Type B pancreatic cell (in vitro differentiated cells): ENCODE results near the gene SOX12. TPM values are rescaled to one million over a fixed set of nuclear protein-coding genes. Genes with fewer than 3 reads are reported as not detected.

Source experiments
- DNase-seq: peaks from one replicate; pipeline ENCODE4 v3.0.0; 2021; ENCODE audit warnings: mixed read lengths; ENCODE audit not compliant: unreplicated experiment; ENCODE audit errors: extremely low spot score
- H3K27ac Mint-ChIP-seq: 2 replicates; pipeline ENCODE4 v1.8.0; 2021; ENCODE audit warnings: mild to moderate bottlenecking, mixed read lengths
- H3K27me3 Mint-ChIP-seq: 2 replicates; pipeline ENCODE4 v1.8.0; 2021; ENCODE audit warnings: mixed read lengths
- H3K36me3 Mint-ChIP-seq: 2 replicates; pipeline ENCODE4 v1.8.0; 2021; ENCODE audit warnings: mixed read lengths
- H3K4me1 Mint-ChIP-seq: one replicate; pipeline ENCODE4 v1.8.0; 2021; ENCODE audit warnings: mixed read lengths; ENCODE audit not compliant: unreplicated experiment
- H3K4me3 Mint-ChIP-seq: 2 replicates; pipeline ENCODE4 v1.8.0; 2021; ENCODE audit warnings: mild to moderate bottlenecking, mixed read lengths
- H3K9me3 Mint-ChIP-seq: 2 replicates; pipeline ENCODE4 v1.8.0; 2021; ENCODE audit warnings: mixed read lengths
- total RNA-seq: library from RNA; stranded (reverse); gene quantifications from 2 replicates; pipeline ENCODE4 v1.2.1, GENCODE V29; 2021; ENCODE audit warnings: low replicate concordance
- TF ChIP-seq, protein P1 (sequence below): fragments of 200-600 bp; sonication (generic); conservative IDR thresholded peaks from 2 replicates; pipeline ENCODE4 v1.5.0; 2021; ENCODE audit warnings: antibody characterized with exemption, mild to moderate bottlenecking

The SOX12 gene
- total RNA-seq, 1 donor from 2014 or later = 52.7 TPM

DNA sequence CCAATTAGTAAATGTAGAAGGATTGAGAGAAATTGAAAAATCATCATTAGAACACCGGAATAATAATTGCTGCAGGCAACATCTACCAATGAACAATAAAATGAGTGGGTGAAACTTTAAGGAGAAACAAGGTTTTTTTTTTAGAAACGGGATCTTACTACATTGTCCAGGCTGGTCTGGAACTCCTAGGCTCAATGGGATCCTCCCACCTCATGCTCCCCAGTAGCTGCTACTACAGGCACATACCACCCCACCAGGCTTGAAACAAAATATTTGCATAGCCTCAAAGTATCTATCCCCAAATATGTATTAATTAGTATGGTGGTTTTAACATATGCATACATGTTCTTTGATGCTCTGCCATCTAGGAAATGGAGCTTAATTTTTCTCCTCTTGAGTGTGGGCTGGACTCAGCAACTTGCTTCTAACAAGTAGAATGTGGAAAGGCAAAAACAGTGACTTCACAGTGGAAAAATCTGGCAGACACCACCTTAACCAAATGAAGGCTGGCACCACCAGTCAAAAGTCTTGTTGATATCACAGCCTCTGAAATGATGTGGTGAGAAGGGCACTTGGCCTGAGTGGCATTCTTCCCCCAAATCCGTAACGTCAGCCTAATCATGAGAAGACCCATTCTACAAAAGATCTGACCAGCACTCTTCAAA is 33.7 kb downstream of the SOX12 start:
- H3K27ac Mint-ChIP-seq = no peak overlapping the region
- H3K9me3 Mint-ChIP-seq = no peaks in the 10 kb centered on the region
- H3K27me3 Mint-ChIP-seq = no peaks in the 10 kb centered on the region
- no peaks in the 10 kb centered on the region for H3K36me3 Mint-ChIP-seq
- no peak overlapping the region for H3K4me3 Mint-ChIP-seq
- TF ChIP-seq, protein P1, sequence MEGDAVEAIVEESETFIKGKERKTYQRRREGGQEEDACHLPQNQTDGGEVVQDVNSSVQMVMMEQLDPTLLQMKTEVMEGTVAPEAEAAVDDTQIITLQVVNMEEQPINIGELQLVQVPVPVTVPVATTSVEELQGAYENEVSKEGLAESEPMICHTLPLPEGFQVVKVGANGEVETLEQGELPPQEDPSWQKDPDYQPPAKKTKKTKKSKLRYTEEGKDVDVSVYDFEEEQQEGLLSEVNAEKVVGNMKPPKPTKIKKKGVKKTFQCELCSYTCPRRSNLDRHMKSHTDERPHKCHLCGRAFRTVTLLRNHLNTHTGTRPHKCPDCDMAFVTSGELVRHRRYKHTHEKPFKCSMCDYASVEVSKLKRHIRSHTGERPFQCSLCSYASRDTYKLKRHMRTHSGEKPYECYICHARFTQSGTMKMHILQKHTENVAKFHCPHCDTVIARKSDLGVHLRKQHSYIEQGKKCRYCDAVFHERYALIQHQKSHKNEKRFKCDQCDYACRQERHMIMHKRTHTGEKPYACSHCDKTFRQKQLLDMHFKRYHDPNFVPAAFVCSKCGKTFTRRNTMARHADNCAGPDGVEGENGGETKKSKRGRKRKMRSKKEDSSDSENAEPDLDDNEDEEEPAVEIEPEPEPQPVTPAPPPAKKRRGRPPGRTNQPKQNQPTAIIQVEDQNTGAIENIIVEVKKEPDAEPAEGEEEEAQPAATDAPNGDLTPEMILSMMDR = no peak
- H3K4me1 Mint-ChIP-seq = peaks cover 20% of the 10 kb centered on the region
- DNase-seq = no peak

DNA sequence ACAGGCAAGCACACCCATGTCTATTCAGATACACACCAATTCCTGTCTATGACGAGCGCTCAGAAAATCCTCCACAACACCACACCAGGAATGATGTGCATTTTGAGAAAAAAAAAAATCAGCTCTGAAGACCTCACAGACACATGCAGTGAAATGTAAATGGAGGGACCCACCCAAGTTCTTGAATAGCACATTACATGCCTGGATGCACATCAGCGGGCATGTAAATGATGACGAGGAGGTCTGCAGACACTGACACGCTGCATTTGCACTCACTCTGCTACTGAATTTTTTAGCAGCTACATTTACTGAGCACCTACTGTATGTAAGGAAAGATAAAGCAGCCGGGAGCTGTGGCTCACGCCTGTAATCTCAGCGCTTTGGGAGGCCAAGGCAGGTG is 36.2 kb downstream of the SOX12 start:
- Mint-ChIP-seq H3K4me3 (no peak overlapping the region), H3K4me1 (peaks cover 33% of the 10 kb centered on the region), H3K36me3 (no peaks in the 10 kb centered on the region), H3K27me3 (no peaks in the 10 kb centered on the region), H3K27ac (no peak overlapping the region), H3K9me3 (no peaks in the 10 kb centered on the region)
- TF ChIP-seq, protein P1 = no peak
- DNase-seq = no peak

DNA sequence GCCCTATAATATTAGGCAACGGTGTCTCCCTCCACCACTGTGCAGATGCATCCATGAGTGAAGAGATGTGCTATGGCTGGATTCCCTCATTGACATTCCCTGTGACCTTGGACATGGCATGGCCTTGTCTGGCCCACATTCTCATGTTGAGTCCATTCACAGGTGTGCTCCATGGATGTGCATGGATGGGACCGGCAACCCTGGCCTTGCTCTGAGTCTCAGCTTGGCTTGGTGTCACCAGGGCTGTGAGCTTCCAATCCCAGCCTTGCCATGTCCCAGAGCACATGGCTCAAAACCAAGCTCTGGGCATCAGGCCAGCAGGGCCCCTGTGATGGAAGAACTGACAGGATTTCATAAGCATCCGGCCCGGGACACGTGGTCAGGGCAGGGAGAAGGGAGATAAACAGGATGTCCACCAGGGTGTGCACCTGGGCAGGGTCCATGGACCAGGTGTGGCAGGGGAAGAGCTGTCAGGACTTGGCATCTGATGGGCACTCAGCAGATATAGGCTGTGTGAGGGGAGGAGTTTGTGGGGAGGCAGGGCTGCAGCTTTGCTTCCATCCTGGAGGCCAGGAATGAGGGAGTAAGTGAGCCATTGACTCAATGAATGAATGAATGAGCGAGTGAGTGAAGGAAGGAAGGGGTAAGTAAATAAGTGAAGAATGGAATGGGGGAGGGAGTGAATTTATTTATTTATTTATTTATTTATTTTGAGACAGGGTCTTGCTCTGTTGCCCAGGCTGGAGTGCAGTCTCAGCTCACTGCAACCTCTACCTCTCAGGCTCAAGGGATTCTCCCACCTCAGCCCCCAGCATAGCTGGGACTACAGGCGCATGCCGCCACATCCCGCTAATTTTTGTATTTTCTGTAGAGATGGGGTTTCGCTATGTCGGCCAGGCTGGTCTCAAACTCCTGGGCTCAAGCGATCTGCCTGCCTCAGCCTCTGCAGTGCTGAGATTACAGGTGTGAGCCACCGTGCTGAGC is 37.2 kb downstream of the SOX12 start:
- no peak for DNase-seq
- Mint-ChIP-seq H3K4me3 (peak overlapping the region; percentile 13), H3K27me3 (no peaks in the 10 kb centered on the region), H3K4me1 (peaks cover 38% of the 10 kb centered on the region), H3K27ac (peak overlapping the region; percentile 78), H3K9me3 (no peaks in the 10 kb centered on the region), H3K36me3 (no peaks in the 10 kb centered on the region)
- TF ChIP-seq, protein P1 = no peak

DNA sequence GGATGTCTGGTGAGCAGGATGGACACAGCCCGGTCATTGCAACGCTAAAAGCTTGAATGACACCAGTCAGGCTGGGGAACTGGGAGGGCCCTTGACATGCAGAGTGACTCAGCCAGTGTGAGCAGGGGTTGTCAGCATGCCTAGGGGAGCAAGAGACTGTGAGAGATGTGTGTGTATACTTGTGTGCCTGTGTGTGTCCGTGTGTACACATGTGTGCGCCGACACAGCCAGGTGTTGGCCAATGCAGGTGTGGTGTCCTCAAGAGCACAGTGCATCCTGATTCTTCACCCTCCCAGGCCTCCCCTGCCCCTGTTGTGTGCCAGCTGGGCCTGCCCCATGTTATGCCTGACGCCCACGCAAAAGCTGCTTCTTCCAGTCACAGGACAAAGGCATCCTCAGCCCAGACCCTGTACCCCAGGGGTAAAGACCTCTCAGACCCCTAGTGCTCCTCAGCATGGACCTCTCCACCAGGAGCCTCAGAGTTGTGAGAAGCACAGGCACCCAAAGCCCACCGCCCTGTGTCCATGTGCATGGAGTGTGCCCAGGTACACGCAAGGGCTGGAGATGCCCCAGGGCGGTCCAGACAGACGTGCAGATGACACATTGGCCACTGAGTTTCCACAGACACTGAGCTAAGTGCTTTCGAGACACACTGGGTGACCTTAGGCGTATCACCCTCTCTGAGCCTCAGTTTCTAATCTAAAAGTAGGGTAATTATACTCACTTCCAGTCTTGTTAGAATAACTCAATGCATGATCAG is 38.1 kb downstream of the SOX12 start:
- Mint-ChIP-seq H3K9me3 (no peaks in the 10 kb centered on the region), H3K4me3 (no peak overlapping the region), H3K4me1 (peaks cover 39% of the 10 kb centered on the region), H3K27ac (peak overlapping the region; percentile 46), H3K27me3 (no peaks in the 10 kb centered on the region), H3K36me3 (no peaks in the 10 kb centered on the region)
- TF ChIP-seq, protein P1 = no peak
- DNase-seq = no peak

DNA sequence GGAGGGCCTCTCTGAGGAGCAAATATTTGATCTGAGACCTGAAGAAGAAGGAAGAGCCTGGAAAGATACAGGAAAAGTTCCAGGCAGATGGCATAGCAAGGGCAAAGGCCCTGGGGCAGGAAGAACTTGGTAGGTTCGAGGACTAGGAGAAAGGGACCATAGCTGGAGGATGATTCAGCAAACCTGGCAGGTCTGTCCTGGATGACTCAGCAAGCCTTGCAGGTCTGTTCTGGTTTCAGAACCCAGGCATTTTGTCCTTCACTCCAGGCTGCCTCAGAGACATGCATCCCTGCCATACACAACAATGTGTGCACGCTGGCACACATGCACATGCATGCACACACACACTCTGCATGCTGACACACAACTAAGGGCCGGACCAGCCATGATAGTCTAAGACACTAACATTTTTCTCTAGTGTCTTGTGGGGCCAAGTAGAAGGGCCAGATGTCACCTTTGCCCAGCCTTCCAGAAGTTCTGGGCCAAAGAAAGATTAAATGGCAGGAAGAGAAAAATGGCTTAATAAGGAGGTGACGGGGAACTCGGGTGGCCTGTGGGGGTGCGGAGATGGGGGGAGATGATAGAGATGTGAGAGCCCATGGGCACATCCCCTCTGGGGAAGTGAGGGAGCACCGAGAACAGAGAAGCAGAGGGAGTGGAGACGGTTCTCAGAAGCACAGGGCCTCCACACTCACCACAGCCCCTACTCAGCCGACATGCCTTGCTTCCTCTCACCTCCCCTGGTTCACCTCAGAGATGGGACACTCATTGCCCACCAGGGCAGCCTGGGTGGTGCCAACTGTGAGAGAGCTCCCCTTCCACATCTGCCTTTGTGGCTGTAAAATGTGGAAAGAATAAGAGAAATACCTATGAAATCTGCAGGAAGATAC is 39.8 kb downstream of the SOX12 start:
- TF ChIP-seq, protein P1 = no peak

More for the DNA sequence above, 39.8 kb downstream of the SOX12 start:
- H3K4me1 Mint-ChIP-seq = peaks cover 40% of the 10 kb centered on the region
- peak overlapping the region; percentile 55 for H3K4me3 Mint-ChIP-seq
- no peaks in the 10 kb centered on the region for H3K9me3 Mint-ChIP-seq
- no peaks in the 10 kb centered on the region for H3K27me3 Mint-ChIP-seq
- no peak for DNase-seq
- no peaks in the 10 kb centered on the region for H3K36me3 Mint-ChIP-seq
- H3K27ac Mint-ChIP-seq = peak overlapping the region; percentile 71
